Inferior parietal cortex (tissue), 1 donor: ENCODE data around the gene FMO4.
"Not testable (repeated sequence)": the region's sequence is repeated elsewhere in the genome, so short reads cannot be mapped to it uniquely, and the experiment has no call there.

ENCODE experiments used
- DNase-seq: peaks from one replicate; pipeline ENCODE4 v3.0.0-alpha.2; 2016; ENCODE audit errors: extremely low spot score

The FMO4 gene

DNA sequence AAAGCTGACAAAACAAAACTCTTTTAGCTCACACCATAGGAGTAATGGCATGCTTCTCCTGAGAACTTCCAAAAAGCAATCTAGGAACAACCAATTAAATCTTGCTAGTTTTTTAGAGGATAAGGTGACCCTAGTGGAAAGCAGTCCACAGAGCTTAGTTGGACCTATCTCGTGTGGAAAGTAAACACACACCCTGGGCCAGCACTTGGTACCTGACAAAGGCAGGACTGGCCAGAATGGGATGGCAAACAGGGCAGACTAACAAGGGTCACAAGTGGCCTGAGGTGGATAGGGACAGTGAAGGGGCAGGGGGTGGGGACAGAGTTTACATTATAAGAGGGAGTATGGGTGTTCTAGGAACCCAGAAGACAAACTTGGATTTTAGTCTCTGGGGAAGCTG, 22.0 kb downstream of the FMO4 start:
- no peak for DNase-seq

GRCh38 chr1:171339345-171339744, 25.4 kb downstream of the FMO4 start:
- DNase-seq = not testable (repeated sequence)

DNA sequence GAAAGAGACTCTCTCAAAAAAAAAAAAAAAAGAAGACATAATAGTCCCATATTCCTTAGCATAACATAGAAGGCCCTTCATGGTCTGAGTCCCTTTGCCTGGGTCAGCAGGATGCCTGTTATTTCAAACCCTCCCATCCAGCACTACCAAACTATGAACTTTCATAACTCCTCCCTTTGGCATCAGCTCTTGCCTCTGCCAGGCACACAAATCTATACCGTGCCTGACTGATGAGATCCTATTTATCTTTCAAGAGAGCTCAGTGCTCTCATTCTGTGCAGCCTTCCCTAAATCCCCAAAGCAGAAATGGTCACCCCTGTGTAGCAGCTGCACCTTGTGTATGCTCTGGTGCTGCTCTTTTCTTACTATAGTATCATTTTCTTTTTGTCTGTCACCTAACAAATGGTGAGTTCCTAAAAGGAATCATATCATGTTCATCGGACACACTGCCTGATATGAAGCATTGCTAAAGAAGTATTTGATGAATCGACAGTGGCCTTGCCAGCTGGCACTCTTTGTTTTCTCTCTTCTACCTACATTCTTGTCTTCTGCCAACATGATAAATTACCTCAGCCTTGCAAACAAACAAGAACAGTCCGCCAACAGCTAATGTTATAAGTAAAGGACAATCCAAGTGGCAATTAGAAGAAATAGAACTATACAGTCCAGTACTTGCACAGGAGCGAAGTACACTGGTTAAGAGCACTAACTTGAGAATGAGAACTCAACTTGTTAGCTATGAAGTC, 29.9 kb downstream of the FMO4 start:
- no peak for DNase-seq

GRCh38 chr1:171344473-171344820, 30.5 kb downstream of the FMO4 start:
- no peak for DNase-seq

- no peak for DNase-seq
Measured at GRCh38 chr1:171345536-171345935, 31.6 kb downstream of the FMO4 start.

- DNase-seq = no peak
Measured at GRCh38 chr1:171346881-171347280, 32.9 kb downstream of the FMO4 start.

- DNase-seq = no peak
Measured at GRCh38 chr1:171350594-171350993, 36.6 kb downstream of the FMO4 start.

DNA sequence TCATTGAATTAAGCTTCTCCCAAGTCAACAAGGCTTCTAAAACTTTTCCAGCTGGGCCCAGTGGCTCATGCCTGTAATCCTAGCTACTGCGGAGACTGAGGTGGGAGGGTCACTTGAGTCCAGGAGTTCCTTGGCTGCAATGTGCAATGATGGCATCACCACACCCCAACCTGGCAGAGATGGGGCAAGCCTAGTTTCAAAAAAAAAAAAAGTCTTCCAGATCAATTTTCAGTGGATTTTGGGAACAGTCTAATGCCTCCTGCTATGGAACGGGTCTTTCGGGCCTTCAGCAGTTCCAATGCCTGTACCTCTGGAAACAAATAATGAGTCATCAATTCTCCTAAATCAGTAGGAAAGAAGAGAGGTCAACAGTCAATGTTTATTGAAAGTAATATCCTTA, 38.0 kb downstream of the FMO4 start:
- DNase-seq = no peak

GRCh38 chr1:171352554-171352953, 38.6 kb downstream of the FMO4 start:
- no peak for DNase-seq

DNA sequence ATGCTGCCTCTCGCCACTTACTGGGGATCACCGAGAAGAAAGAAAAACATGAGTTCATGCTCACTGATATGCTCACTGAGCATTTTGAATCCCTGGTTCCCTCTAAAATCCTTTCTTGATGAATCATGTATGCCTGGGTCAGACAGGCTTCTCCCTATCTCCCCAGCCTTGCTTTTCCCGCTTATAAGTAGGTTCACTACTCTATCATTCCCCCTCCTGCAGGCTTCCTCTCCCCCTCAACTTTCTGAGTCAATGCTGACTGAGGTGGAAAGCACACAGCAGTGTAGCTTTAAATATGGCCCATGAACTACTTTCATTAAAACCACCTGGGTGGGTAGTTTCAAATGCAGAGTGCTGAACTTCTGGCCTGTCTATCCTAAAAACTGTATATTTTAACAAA, 41.7 kb downstream of the FMO4 start:
- no peak for DNase-seq

DNA sequence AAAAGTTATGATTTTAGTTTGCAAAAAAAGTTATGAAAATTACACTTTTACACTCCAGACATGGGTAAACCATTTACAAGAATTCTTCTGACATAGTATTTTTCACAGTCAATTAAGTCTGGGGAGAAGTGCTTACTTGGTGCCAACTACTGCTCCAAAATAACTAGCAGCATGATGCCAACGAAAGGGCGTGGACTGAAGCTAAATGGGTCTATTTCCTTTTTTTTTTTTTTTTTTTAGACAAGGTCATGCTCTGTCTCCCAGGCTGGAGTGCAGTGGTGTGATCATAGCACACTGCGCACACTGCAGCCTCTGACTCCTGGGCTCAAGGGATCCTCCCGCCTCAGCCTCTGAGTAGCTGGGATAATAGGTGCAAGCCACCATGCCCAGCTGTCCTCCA, 43.2 kb downstream of the FMO4 start:
- no peak for DNase-seq

GRCh38 chr1:171359355-171359648, 45.3 kb downstream of the FMO4 start:
- DNase-seq = not testable (repeated sequence)

- not testable (repeated sequence) for DNase-seq
Measured at GRCh38 chr1:171359731-171360527, 45.9 kb downstream of the FMO4 start.

DNA sequence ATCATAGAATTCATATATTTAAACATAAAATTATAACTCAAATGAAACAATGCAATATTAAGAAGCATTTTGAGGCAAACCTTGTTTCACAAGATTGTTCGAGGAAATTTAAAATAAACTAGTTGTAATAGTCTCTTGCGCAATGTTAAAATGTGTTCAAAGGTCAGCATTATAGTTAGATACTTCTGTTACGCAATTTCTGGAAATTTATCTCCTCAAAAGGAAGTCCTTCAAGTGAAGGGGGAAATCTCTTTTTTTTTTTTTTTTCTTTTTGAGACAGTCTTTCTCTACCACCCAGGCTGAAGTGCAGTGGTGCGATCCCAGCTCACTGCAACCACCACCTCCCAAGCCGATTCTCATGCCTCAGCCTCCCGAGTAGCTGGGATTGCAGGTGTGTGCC, 52.1 kb downstream of the FMO4 start:
- no peak for DNase-seq

- no peak for DNase-seq
Measured at GRCh38 chr1:171366816-171367215, 52.8 kb downstream of the FMO4 start.

DNA sequence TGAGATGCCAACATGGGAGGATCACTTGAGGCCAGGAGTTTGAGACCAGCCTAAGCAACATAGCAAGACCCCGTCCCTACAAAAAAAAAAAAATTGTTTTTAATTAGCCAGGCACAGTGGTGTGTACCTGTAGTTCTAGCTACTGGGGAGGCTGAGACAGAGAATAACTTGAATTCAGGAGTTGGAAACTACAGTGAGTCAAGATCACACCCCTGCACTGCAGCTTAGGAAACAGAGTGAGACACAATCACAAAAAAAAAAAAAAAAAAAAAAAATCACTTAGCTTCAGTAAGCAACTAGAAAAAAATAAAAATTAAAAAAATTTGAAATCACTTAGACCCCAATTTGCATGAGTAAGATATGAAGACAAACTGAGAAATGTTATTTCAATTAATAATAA, 53.5 kb downstream of the FMO4 start:
- no peak for DNase-seq

- DNase-seq = peak; percentile 7
Measured at GRCh38 chr1:171372418-171373084, 58.6 kb downstream of the FMO4 start.

- not testable (repeated sequence) for DNase-seq
Measured at GRCh38 chr1:171373357-171374122, 59.6 kb downstream of the FMO4 start.

DNA sequence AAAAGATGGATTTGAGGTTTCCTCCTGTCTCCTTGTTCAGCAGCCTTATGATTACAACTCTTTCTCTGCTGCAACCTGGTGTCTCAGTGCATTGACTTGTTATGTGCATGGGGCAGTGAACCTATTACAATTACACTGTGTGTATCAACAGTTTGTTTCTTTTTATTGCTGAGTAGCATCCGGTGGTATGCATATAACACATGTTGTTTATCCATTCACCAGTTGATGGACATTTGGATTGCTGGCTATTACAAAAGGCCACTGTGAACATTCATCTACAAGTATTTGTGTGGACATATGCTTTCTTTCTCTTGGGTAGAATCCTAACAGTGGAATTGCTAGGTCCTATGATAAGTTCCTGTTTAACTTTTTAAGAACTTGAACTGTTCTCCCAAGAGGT, 65.9 kb downstream of the FMO4 start:
- DNase-seq = no peak

DNA sequence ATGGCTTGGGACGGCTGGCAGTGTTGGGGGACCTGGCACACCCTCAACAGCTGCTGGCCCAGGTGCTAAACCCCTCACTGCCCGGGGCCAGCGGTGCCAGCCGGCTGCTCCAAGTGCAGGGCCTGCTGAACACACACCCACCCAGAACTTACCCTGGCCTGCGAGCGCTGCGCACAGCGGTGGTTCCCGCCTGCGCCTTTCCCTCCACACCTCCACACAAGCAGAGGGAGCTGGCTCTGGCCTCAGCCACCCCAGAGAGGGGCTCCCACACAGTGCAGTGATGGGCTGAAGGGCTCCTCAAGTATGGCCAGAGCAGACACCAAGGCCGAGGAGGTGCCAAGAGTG, 67.9 kb downstream of the FMO4 start:
- DNase-seq = no peak

DNA sequence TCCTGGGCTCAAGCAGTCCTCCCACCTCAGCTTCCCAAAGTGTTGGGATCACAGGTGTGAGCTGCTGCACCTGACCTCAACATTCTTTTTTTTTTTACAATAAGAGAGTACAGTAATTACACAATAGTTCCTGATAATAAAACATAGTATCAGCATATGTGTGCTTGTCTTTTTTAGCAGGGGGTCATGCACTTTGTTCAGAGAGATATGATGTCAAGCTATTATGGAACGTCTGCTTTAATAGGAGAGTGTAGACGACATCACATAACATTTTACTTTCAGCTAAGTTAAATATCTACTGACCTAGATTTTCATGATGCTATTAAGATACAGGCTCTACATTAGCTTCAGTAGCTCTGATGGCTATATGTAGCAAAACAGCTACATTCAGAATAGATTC, 70.5 kb downstream of the FMO4 start:
- DNase-seq = no peak

DNA sequence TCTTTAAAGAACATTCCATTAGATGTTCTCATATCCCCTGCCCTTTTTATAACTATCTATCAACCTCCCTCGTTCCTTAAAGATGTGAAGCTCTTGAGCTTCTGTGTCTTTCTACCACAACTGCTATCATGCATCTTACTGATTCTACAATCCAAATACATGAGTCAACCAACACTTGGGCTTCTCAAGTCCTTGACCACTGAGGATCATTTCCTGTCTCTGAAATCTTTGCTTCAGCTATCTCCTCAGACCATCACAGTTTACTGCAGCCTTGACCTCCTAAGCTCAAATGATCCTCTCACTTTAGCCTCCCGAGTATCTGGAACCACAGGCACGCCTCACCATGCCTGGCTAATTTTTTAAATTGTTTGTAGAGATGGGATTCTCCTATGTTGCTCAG, 75.2 kb downstream of the FMO4 start:
- DNase-seq = no peak
